Measurements from ENCODE around the gene C1orf159. TPM values are rescaled to one million over a fixed set of nuclear protein-coding genes. Genes with fewer than 3 reads are reported as not detected.

The C1orf159 gene
- polyA plus RNA-seq, 1 donor (not counting 4 experiments of a cell fraction or from before 2014, with no cell fraction given), result 6.1 TPM

GRCh38 chr1:1042835-1043234, 73.1 kb downstream of the C1orf159 start:
- Histone ChIP-seq H3K9me1 (ENCODE audit: control insufficient read depth, extremely low read depth, insufficient read depth, low read length) (peaks cover 6% of the 10 kb centered on the region), H3K27ac (ENCODE audit: control insufficient read depth, insufficient read depth, low read length) (no peak overlapping the region), H3K27me3 (ENCODE audit: control insufficient read depth, extremely low read depth, insufficient read depth, low read length) (no peaks in the 10 kb centered on the region), H3K79me2 (ENCODE audit: control insufficient read depth, insufficient read depth, low read length) (peaks cover 48% of the 10 kb centered on the region), H3K36me3 (ENCODE audit: control insufficient read depth in 2 of 2, extremely low read depth in 1 of 2, insufficient read depth in 2 of 2, low read length in 2 of 2) (peaks cover 40 to 49% of the 10 kb centered on the region in 2 experiments), H3K4me3 (ENCODE audit: control insufficient read depth in 2 of 3, extremely low read depth in 1 of 3, insufficient read depth in 2 of 3, low read depth in 1 of 3, low read length in 3 of 3) (no peak overlapping the region), H3K9me3 (ENCODE audit: control insufficient read depth, low read depth, low read length) (no peaks in the 10 kb centered on the region), H3K4me1 (ENCODE audit: control insufficient read depth, extremely low read depth, insufficient read depth, low read length) (peaks cover 10% of the 10 kb centered on the region), H3K9ac (ENCODE audit: control insufficient read depth, extremely low read depth, insufficient read depth, low read length) (no peak overlapping the region), H3K4me2 (ENCODE audit: control insufficient read depth, extremely low read depth, insufficient read depth, low read depth, low read length) (no peak overlapping the region), H2AFZ (ENCODE audit: control insufficient read depth, low read length) (no peak overlapping the region), H4K20me1 (ENCODE audit: control insufficient read depth, extremely low read depth, insufficient read depth, low read length) (peaks cover 44% of the 10 kb centered on the region)
- FAIRE-seq, result no peak
- TF ChIP-seq EZH2 (IDR thresholded peaks at IDR 0.05; ENCODE audit: low read length), result no peak
- no peak for DNase-seq (ENCODE audit: low read depth, low spot score)
- dilution Hi-C loops (cut with MboI; ENCODE audit: extremely low pct_ligation_motif_present, low sequenced_read_pairs), result no loop called here

DNA sequence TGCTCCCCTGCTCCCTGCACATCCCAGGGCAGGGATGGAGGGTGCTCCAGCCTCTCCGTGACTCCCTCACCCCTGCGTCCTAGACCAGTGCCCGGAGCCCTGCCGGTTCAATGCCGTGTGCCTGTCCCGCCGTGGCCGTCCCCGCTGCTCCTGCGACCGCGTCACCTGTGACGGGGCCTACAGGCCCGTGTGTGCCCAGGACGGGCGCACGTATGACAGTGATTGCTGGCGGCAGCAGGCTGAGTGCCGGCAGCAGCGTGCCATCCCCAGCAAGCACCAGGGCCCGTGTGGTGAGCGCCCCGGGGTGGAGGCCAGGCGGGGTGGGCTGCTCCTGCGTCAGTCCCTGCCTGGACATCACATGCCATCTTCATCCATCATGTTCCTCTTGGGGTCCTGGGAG, 74.0 kb downstream of the C1orf159 start:
- peaks cover 40 to 52% of the 10 kb centered on the region in 2 experiments for H3K36me3 ChIP-seq (ENCODE audit: control insufficient read depth in 2 of 2, extremely low read depth in 1 of 2, insufficient read depth in 2 of 2, low read length in 2 of 2)
- no peaks in the 10 kb centered on the region for H3K27me3 ChIP-seq (ENCODE audit: control insufficient read depth, extremely low read depth, insufficient read depth, low read length)
- H3K4me3 ChIP-seq (ENCODE audit: control insufficient read depth in 2 of 3, extremely low read depth in 1 of 3, insufficient read depth in 2 of 3, low read depth in 1 of 3, low read length in 3 of 3), result no peak overlapping the region
- no peaks in the 10 kb centered on the region for H3K9me3 ChIP-seq (ENCODE audit: control insufficient read depth, low read depth, low read length)
- dilution Hi-C loops (cut with MboI; ENCODE audit: extremely low pct_ligation_motif_present, low sequenced_read_pairs), result no loop called here
- DNase-seq (ENCODE audit: low read depth, low spot score), result no peak
- peaks cover 8% of the 10 kb centered on the region for H3K9me1 ChIP-seq (ENCODE audit: control insufficient read depth, extremely low read depth, insufficient read depth, low read length)
- TF ChIP-seq, protein P1, sequence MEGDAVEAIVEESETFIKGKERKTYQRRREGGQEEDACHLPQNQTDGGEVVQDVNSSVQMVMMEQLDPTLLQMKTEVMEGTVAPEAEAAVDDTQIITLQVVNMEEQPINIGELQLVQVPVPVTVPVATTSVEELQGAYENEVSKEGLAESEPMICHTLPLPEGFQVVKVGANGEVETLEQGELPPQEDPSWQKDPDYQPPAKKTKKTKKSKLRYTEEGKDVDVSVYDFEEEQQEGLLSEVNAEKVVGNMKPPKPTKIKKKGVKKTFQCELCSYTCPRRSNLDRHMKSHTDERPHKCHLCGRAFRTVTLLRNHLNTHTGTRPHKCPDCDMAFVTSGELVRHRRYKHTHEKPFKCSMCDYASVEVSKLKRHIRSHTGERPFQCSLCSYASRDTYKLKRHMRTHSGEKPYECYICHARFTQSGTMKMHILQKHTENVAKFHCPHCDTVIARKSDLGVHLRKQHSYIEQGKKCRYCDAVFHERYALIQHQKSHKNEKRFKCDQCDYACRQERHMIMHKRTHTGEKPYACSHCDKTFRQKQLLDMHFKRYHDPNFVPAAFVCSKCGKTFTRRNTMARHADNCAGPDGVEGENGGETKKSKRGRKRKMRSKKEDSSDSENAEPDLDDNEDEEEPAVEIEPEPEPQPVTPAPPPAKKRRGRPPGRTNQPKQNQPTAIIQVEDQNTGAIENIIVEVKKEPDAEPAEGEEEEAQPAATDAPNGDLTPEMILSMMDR (optimal IDR thresholded peaks at IDR 0.05 in 1 of 3, IDR thresholded peaks at IDR 0.05 in 1 of 3, conservative IDR thresholded peaks at IDR 0.05 in 1 of 3; ENCODE audit: extremely low read depth in 1 of 3, insufficient read depth in 2 of 3, low read length in 3 of 3), result no peak
- no peak for TF ChIP-seq EZH2 (IDR thresholded peaks at IDR 0.05; ENCODE audit: low read length)
- no peak overlapping the region for H3K4me2 ChIP-seq (ENCODE audit: control insufficient read depth, extremely low read depth, insufficient read depth, low read depth, low read length)
- no peak overlapping the region for H3K9ac ChIP-seq (ENCODE audit: control insufficient read depth, extremely low read depth, insufficient read depth, low read length)
- H4K20me1 ChIP-seq (ENCODE audit: control insufficient read depth, extremely low read depth, insufficient read depth, low read length), result peaks cover 52% of the 10 kb centered on the region
- no peak overlapping the region for H3K27ac ChIP-seq (ENCODE audit: control insufficient read depth, insufficient read depth, low read length)
- H2AFZ ChIP-seq (ENCODE audit: control insufficient read depth, low read length), result no peak overlapping the region
- peaks cover 56% of the 10 kb centered on the region for H3K79me2 ChIP-seq (ENCODE audit: control insufficient read depth, insufficient read depth, low read length)
- H3K4me1 ChIP-seq (ENCODE audit: control insufficient read depth, extremely low read depth, insufficient read depth, low read length), result peaks cover 12% of the 10 kb centered on the region
- no peak for FAIRE-seq

GRCh38 chr1:1041092-1041523, 74.8 kb downstream of the C1orf159 start:
- H4K20me1 ChIP-seq (ENCODE audit: control insufficient read depth, extremely low read depth, insufficient read depth, low read length), result peaks cover 59% of the 10 kb centered on the region
- no peak overlapping the region for H2AFZ ChIP-seq (ENCODE audit: control insufficient read depth, low read length)
- TF ChIP-seq EZH2 (IDR thresholded peaks at IDR 0.05; ENCODE audit: low read length), result no peak
- TF ChIP-seq, protein P1 (optimal IDR thresholded peaks at IDR 0.05 in 1 of 3, IDR thresholded peaks at IDR 0.05 in 1 of 3, conservative IDR thresholded peaks at IDR 0.05 in 1 of 3; ENCODE audit: extremely low read depth in 1 of 3, insufficient read depth in 2 of 3, low read length in 3 of 3), result no peak
- H3K27me3 ChIP-seq (ENCODE audit: control insufficient read depth, extremely low read depth, insufficient read depth, low read length), result no peaks in the 10 kb centered on the region
- H3K79me2 ChIP-seq (ENCODE audit: control insufficient read depth, insufficient read depth, low read length), result peaks cover 59% of the 10 kb centered on the region
- no peaks in the 10 kb centered on the region for H3K9me3 ChIP-seq (ENCODE audit: control insufficient read depth, low read depth, low read length)
- no peak overlapping the region for H3K9ac ChIP-seq (ENCODE audit: control insufficient read depth, extremely low read depth, insufficient read depth, low read length)
- H3K27ac ChIP-seq (ENCODE audit: control insufficient read depth, insufficient read depth, low read length), result no peak overlapping the region
- H3K9me1 ChIP-seq (ENCODE audit: control insufficient read depth, extremely low read depth, insufficient read depth, low read length), result peaks cover 8% of the 10 kb centered on the region
- DNase-seq (ENCODE audit: low read depth, low spot score) (no peak), FAIRE-seq (no peak)
- H3K36me3 ChIP-seq (ENCODE audit: control insufficient read depth in 2 of 2, extremely low read depth in 1 of 2, insufficient read depth in 2 of 2, low read length in 2 of 2), result peaks cover 40 to 57% of the 10 kb centered on the region in 2 experiments
- H3K4me2 ChIP-seq (ENCODE audit: control insufficient read depth, extremely low read depth, insufficient read depth, low read depth, low read length), result no peak overlapping the region
- H3K4me1 ChIP-seq (ENCODE audit: control insufficient read depth, extremely low read depth, insufficient read depth, low read length), result peaks cover 14% of the 10 kb centered on the region
- no peak overlapping the region for H3K4me3 ChIP-seq (ENCODE audit: control insufficient read depth in 2 of 3, extremely low read depth in 1 of 3, insufficient read depth in 2 of 3, low read depth in 1 of 3, low read length in 3 of 3)
- dilution Hi-C loops (cut with MboI; ENCODE audit: extremely low pct_ligation_motif_present, low sequenced_read_pairs), result no loop called here

Data from keratinocyte (primary cell).